Measurements from ENCODE around the gene SLC27A2.

The SLC27A2 gene

GRCh38 chr15:50231761-50232160, 49.8 kb downstream of the SLC27A2 start:
- no peak for DNase-seq (ENCODE audit: low read depth)
- H3K4me3 ChIP-seq (ENCODE audit: low read depth, low read length): no peak overlapping the region
- TF ChIP-seq, protein P1, sequence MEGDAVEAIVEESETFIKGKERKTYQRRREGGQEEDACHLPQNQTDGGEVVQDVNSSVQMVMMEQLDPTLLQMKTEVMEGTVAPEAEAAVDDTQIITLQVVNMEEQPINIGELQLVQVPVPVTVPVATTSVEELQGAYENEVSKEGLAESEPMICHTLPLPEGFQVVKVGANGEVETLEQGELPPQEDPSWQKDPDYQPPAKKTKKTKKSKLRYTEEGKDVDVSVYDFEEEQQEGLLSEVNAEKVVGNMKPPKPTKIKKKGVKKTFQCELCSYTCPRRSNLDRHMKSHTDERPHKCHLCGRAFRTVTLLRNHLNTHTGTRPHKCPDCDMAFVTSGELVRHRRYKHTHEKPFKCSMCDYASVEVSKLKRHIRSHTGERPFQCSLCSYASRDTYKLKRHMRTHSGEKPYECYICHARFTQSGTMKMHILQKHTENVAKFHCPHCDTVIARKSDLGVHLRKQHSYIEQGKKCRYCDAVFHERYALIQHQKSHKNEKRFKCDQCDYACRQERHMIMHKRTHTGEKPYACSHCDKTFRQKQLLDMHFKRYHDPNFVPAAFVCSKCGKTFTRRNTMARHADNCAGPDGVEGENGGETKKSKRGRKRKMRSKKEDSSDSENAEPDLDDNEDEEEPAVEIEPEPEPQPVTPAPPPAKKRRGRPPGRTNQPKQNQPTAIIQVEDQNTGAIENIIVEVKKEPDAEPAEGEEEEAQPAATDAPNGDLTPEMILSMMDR (IDR thresholded peaks at IDR 0.05; ENCODE audit: low read depth, low read length): no peak
- TF ChIP-seq POLR2A (IDR thresholded peaks at IDR 0.05; ENCODE audit: extremely low read depth, insufficient read length): no peak
- no peak for TF ChIP-seq MAX (IDR thresholded peaks at IDR 0.05; ENCODE audit: low read depth, low read length)
- TF ChIP-seq MYC (IDR thresholded peaks at IDR 0.05; ENCODE audit: low read depth, low read length): no peak

DNA sequence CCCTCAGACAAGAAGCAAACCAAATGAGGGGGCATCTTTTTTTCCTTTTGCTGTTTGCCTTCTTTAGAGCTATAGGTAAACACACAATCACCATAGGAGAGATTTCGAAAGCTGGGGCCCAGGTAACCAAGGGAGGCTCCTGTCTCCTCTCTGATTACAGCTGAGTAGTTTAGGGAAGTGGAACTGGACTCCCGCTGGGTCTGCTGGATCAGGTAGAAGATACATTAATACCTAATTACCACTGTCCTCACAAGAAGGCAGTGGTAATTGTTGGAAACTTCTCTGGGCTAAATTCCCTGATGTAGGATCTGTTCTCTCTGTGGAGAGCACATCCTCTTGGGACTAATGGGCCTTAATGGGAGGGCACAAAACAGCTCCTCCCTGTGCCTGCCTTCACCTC, 50.8 kb downstream of the SLC27A2 start:
- TF ChIP-seq MYC (IDR thresholded peaks at IDR 0.05; ENCODE audit: low read depth, low read length): no peak
- TF ChIP-seq MAX (IDR thresholded peaks at IDR 0.05; ENCODE audit: low read depth, low read length): no peak
- TF ChIP-seq, protein P1 (IDR thresholded peaks at IDR 0.05; ENCODE audit: low read depth, low read length): no peak
- no peak for TF ChIP-seq POLR2A (IDR thresholded peaks at IDR 0.05; ENCODE audit: extremely low read depth, insufficient read length)
- no peak for DNase-seq (ENCODE audit: low read depth)
- H3K4me3 ChIP-seq (ENCODE audit: low read depth, low read length): no peak overlapping the region

GRCh38 chr15:50233192-50233736, 51.3 kb downstream of the SLC27A2 start:
- DNase-seq (ENCODE audit: low read depth): no peak
- TF ChIP-seq MAX (IDR thresholded peaks at IDR 0.05; ENCODE audit: low read depth, low read length) (no peak), MYC (IDR thresholded peaks at IDR 0.05; ENCODE audit: low read depth, low read length) (no peak), POLR2A (IDR thresholded peaks at IDR 0.05; ENCODE audit: extremely low read depth, insufficient read length) (no peak)
- TF ChIP-seq, protein P1 (IDR thresholded peaks at IDR 0.05; ENCODE audit: low read depth, low read length): no peak
- no peak overlapping the region for H3K4me3 ChIP-seq (ENCODE audit: low read depth, low read length)

- no peak for DNase-seq (ENCODE audit: low read depth)
Observed at GRCh38 chr15:50234764-50235163, 52.8 kb downstream of the SLC27A2 start.

DNA sequence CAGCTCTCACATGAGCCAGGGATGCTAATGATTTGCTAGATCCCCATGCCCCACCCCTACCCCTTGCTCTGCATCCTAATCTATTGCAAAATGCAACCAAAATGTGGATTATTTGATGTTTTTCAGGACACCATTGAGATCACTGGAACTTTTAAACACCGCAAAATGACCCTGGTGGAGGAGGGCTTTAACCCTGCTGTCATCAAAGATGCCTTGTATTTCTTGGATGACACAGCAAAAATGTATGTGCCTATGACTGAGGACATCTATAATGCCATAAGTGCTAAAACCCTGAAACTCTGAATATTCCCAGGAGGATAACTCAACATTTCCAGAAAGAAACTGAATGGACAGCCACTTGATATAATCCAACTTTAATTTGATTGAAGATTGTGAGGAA, 53.8 kb downstream of the SLC27A2 start:
- no peak overlapping the region for H3K4me3 ChIP-seq (ENCODE audit: low read depth, low read length)
- TF ChIP-seq, protein P1 (IDR thresholded peaks at IDR 0.05; ENCODE audit: low read depth, low read length): no peak
- TF ChIP-seq MYC (IDR thresholded peaks at IDR 0.05; ENCODE audit: low read depth, low read length) (no peak), POLR2A (IDR thresholded peaks at IDR 0.05; ENCODE audit: extremely low read depth, insufficient read length) (no peak), MAX (IDR thresholded peaks at IDR 0.05; ENCODE audit: low read depth, low read length) (no peak)
- no peak for DNase-seq (ENCODE audit: low read depth)

More at GRCh38 chr15:50234764-50235163, 52.8 kb downstream of the SLC27A2 start:
- H3K4me3 ChIP-seq (ENCODE audit: low read depth, low read length): no peak overlapping the region
- TF ChIP-seq, protein P1 (IDR thresholded peaks at IDR 0.05; ENCODE audit: low read depth, low read length): no peak
- no peak for TF ChIP-seq MAX (IDR thresholded peaks at IDR 0.05; ENCODE audit: low read depth, low read length)
- no peak for TF ChIP-seq POLR2A (IDR thresholded peaks at IDR 0.05; ENCODE audit: extremely low read depth, insufficient read length)
- TF ChIP-seq MYC (IDR thresholded peaks at IDR 0.05; ENCODE audit: low read depth, low read length): no peak
